K562 (cell line): Measurements from ENCODE around the gene HOXB7. TPM values are rescaled to one million over a fixed set of nuclear protein-coding genes. Genes with fewer than 3 reads are reported as not detected.

Source experiments
- ARID3A ChIP-seq: IDR thresholded peaks from 2 replicates; pipeline ENCODE4 v1.6.1; 2012; ENCODE audit warnings: low read depth, low read length, improper control_type of control experiment, borderline replicate concordance
- CREM ChIP-seq: IDR thresholded peaks from 2 replicates; pipeline ENCODE4 v1.6.1; 2014; ENCODE audit warnings: antibody characterized with exemption, low read depth
- E2F5 ChIP-seq: sonication (generic); formaldehyde crosslinking; IDR thresholded peaks from 2 replicates; pipeline ENCODE4 v1.8.0; 2022; ENCODE audit warnings: mild to moderate bottlenecking, missing genetic modification reagents
- ETS1 ChIP-seq: conservative IDR thresholded peaks from 2 replicates; pipeline ENCODE4 v1.6.1; 2011; ENCODE audit warnings: low read depth, mild to moderate bottlenecking, low read length; ENCODE audit not compliant: control insufficient read depth
- FIP1L1 ChIP-seq: fragments of 200-400 bp; formaldehyde crosslinking; IDR thresholded peaks from 2 replicates; pipeline ENCODE4 v1.6.1; 2018; ENCODE audit warnings: mild to moderate bottlenecking, low read depth, low read length; ENCODE audit not compliant: poor library complexity, severe bottlenecking
- HNRNPL ChIP-seq: fragments of 200-400 bp; formaldehyde crosslinking; IDR thresholded peaks from 2 replicates; pipeline ENCODE4 v1.6.1; 2017; ENCODE audit warnings: low read depth, mild to moderate bottlenecking, low read length
- L3MBTL2 ChIP-seq: fragments of 450-650 bp; IDR thresholded peaks from 2 replicates; pipeline ENCODE4 v1.6.1; 2016; ENCODE audit warnings: mild to moderate bottlenecking, moderate library complexity
- NCOA4 ChIP-seq: fragments of 450-650 bp; IDR thresholded peaks from 2 replicates; pipeline ENCODE4 v1.6.1; 2018; ENCODE audit warnings: mild to moderate bottlenecking; ENCODE audit not compliant: partially characterized antibody
- NONO ChIP-seq, 2 experiments: fragments of 200-400 bp in 1 of 2; fragments of 450-650 bp in 1 of 2; formaldehyde crosslinking in 1 of 2; IDR thresholded peaks; 2 replicates each; pipeline ENCODE4 v1.6.1; 2017; ENCODE audit warnings: low read depth in 2 of 2, mild to moderate bottlenecking in 2 of 2, moderate library complexity in 2 of 2, low read length in 1 of 2
- NUFIP1 ChIP-seq: fragments of 450-650 bp; IDR thresholded peaks from 2 replicates; pipeline ENCODE4 v1.6.1; 2018; ENCODE audit not compliant: partially characterized antibody
- PHF20 ChIP-seq: fragments of 450-650 bp; IDR thresholded peaks from 2 replicates; pipeline ENCODE4 v1.6.1; 2018; ENCODE audit not compliant: partially characterized antibody
- PHF8 ChIP-seq: fragments of 200-600 bp; sonication (generic); IDR thresholded peaks from 2 replicates; pipeline ENCODE4 v1.6.1; 2012; ENCODE audit warnings: mixed run types, mild to moderate bottlenecking, inconsistent platforms, low read length, moderate library complexity, borderline replicate concordance
- POLR2AphosphoS5 ChIP-seq: IDR thresholded peaks from 2 replicates; pipeline ENCODE4 v1.6.1; 2011; ENCODE audit warnings: mild to moderate bottlenecking, low read depth, low read length, moderate library complexity; ENCODE audit not compliant: control insufficient read depth, insufficient read depth
- RB1 ChIP-seq: fragments of 450-650 bp; IDR thresholded peaks from 2 replicates; pipeline ENCODE4 v1.6.1; 2017; ENCODE audit warnings: low read depth, mild to moderate bottlenecking
- RBFOX2 ChIP-seq: fragments of 200-400 bp; formaldehyde crosslinking; IDR thresholded peaks from 2 replicates; pipeline ENCODE4 v1.6.1; 2017; ENCODE audit warnings: low read depth, mild to moderate bottlenecking, low read length, moderate library complexity
- RBM22 ChIP-seq: fragments of 200-400 bp; formaldehyde crosslinking; IDR thresholded peaks from 2 replicates; pipeline ENCODE4 v1.6.1; 2018; ENCODE audit warnings: low read length, low read depth; ENCODE audit not compliant: poor library complexity, severe bottlenecking
- TRIM28 ChIP-seq: fragments of 450-650 bp; IDR thresholded peaks from 2 replicates; pipeline ENCODE4 v1.6.1; 2017
- UBTF ChIP-seq, 2 experiments: IDR thresholded peaks; 2 replicates each; pipeline ENCODE4 v1.6.1; 2012; ENCODE audit warnings: improper control_type of control experiment in 2 of 2, low read depth in 2 of 2, low read length in 2 of 2, borderline replicate concordance in 1 of 2
- ZNF507 ChIP-seq: conservative IDR thresholded peaks from 2 replicates; pipeline ENCODE4 v1.6.1; 2017; ENCODE audit warnings: missing genetic modification characterization, missing compliant biosample characterization
- ZNF561 ChIP-seq: fragments of 450-650 bp; formaldehyde crosslinking; conservative IDR thresholded peaks from 2 replicates; pipeline ENCODE4 v1.4.0; 2020; ENCODE audit warnings: mild to moderate bottlenecking, moderate library complexity
- ZNF79 ChIP-seq: fragments of 250-450 bp; sonication (Bioruptor Pico); IDR thresholded peaks from 2 replicates; pipeline ENCODE4 v1.4.0; 2020; ENCODE audit warnings: low read depth, mild to moderate bottlenecking, moderate library complexity
- polyA plus RNA-seq, 8 experiments: library from polyadenylated mRNA; depleted of rRNA in 4 of 8; stranded (reverse) in 5 of 8; unstranded in 3 of 8; fragments of >200 nt; fragmentation: Nextera tagmentation in 2 of 8; fragmentation: Illumina TruSeq in 1 of 8; extraction: Ambion mirVana in 2 of 8; extraction: Trizol in 1 of 8; gene quantifications; 2 replicates each; pipeline versions ENCODE4 v1.2.1 to v1.2.3, GENCODE V29; 2011 to 2014; ENCODE audit warnings: inconsistent platforms in 1 of 8, missing spikeins in 1 of 8
- total RNA-seq, 7 experiments: library from RNA; depleted of rRNA in 6 of 7; stranded (reverse); fragments of >200 nt in 6 of 7; fragmentation: Illumina TruSeq in 2 of 7; extraction: Trizol in 2 of 7; gene quantifications; 2 replicates each; pipeline versions ENCODE4 v1.2.1 to v1.2.3, GENCODE V29; 2011 to 2021; ENCODE audit warnings: low replicate concordance in 1 of 7

Gene HOXB7
- total and polyA plus RNA-seq, 9 of the 15 experiments (the other 6 are each of a cell fraction or from before 2014, with no cell fraction given), result 5.5 to 16.7 (median 8.3) TPM

GRCh38 chr17:48646183-48647102 is 35.6 kb upstream of the HOXB7 start (continued):
- TF ChIP-seq UBTF (IDR thresholded peaks at IDR 0.05; ENCODE audit: borderline replicate concordance in 1 of 2, low read depth in 2 of 2, low read length in 2 of 2) (no peak), ETS1 (no peak), RBFOX2 (peak; percentile 75), NCOA4 (no peak), ZNF561 (CRISPR knock-in tag) (no peak), HNRNPL (no peak), TRIM28 (no peak), POLR2AphosphoS5 (peak; percentile 32; the same call in 1 of the 2 replicates), ZNF507 (no peak), PHF8 (0 out of 2 replicates have a peak, but pooled peaks have one; percentile 14), L3MBTL2 (peak; percentile 52; the same call in 1 of the 2 replicates), RBM22 (no peak), PHF20 (no peak), RB1 (0 out of 2 replicates have a peak, but pooled peaks have one; percentile 29), ARID3A (no peak), FIP1L1 (peak; percentile 39), NUFIP1 (no peak), E2F5 (CRISPR knock-in tag) (no peak), NONO (IDR thresholded peaks at IDR 0.05; ENCODE audit: low read depth in 2 of 2, low read length in 1 of 2) (no peak), ZNF79 (CRISPR knock-in tag) (no peak), CREM (peak; percentile 40; the same call in 1 of the 2 replicates)
